ENCODE measurements around the gene EPN2. TPM values are rescaled to one million over a fixed set of nuclear protein-coding genes. Genes with fewer than 3 reads are reported as not detected.

The EPN2 gene
- total RNA-seq, 1 donor from 2014 or later, result 74.5 TPM

- peak overlapping the region; percentile 61 for H3K4me3 Mint-ChIP-seq (ENCODE audit: unreplicated experiment)
- H3K36me3 Mint-ChIP-seq (ENCODE audit: low read depth, unreplicated experiment), result peaks cover 17% of the 10 kb centered on the region
- H3K27ac Mint-ChIP-seq (ENCODE audit: unreplicated experiment), result peak overlapping the region; percentile 82
These were observed 27.5 kb downstream of the EPN2 start for GRCh38 chr17:19264681-19265080.

DNA sequence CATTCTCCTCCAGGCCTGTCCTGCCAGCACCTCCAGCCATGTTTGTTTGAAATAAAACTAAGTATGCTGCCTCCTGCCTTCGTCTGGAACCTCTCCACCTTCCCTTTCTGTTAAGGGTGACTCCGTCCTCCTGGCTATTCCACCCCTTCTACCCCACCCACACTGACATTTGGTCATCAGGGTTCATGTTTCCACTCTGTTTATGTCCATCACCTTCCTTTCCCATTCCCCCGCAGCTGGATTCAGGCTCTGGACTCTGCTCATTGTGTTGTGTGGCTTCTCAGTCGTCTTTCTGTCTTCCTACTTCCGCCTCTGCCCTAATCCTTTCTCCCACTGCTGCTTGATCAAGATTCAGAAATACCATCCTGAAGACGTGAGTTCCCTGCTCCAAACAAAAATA, 28.6 kb downstream of the EPN2 start:
- no peak for DNase-seq (ENCODE audit: low spot score)
- Mint-ChIP-seq H3K36me3 (ENCODE audit: low read depth, unreplicated experiment) (peaks cover 11% of the 10 kb centered on the region), H3K27ac (ENCODE audit: unreplicated experiment) (peak overlapping the region; percentile 45), H3K27me3 (ENCODE audit: unreplicated experiment) (peaks cover 16% of the 10 kb centered on the region), H3K4me1 (ENCODE audit: unreplicated experiment) (peaks cover 81% of the 10 kb centered on the region), H3K4me3 (ENCODE audit: unreplicated experiment) (peak overlapping the region; percentile 0), H3K9me3 (ENCODE audit: unreplicated experiment) (no peaks in the 10 kb centered on the region)
- no peak for TF ChIP-seq CTCF (IDR thresholded peaks at IDR 0.05; ENCODE audit: unreplicated experiment)

More at GRCh38 chr17:19264681-19265080, 27.5 kb downstream of the EPN2 start:
- H3K27me3 Mint-ChIP-seq (ENCODE audit: unreplicated experiment), result peaks cover 16% of the 10 kb centered on the region
- no peak for TF ChIP-seq CTCF (IDR thresholded peaks at IDR 0.05; ENCODE audit: unreplicated experiment)
- no peaks in the 10 kb centered on the region for H3K9me3 Mint-ChIP-seq (ENCODE audit: unreplicated experiment)
- peaks cover 81% of the 10 kb centered on the region for H3K4me1 Mint-ChIP-seq (ENCODE audit: unreplicated experiment)
- no peak for DNase-seq (ENCODE audit: low spot score)

- Mint-ChIP-seq H3K27me3 (ENCODE audit: unreplicated experiment) (peaks cover 13% of the 10 kb centered on the region), H3K27ac (ENCODE audit: unreplicated experiment) (peak overlapping the region; percentile 76), H3K4me1 (ENCODE audit: unreplicated experiment) (peaks cover 83% of the 10 kb centered on the region), H3K9me3 (ENCODE audit: unreplicated experiment) (no peaks in the 10 kb centered on the region), H3K36me3 (ENCODE audit: low read depth, unreplicated experiment) (peaks cover 20% of the 10 kb centered on the region), H3K4me3 (ENCODE audit: unreplicated experiment) (no peak overlapping the region)
- TF ChIP-seq CTCF (IDR thresholded peaks at IDR 0.05; ENCODE audit: unreplicated experiment), result no peak
- no peak for DNase-seq (ENCODE audit: low spot score)
These were observed 31.4 kb downstream of the EPN2 start for GRCh38 chr17:19268611-19269010.

GRCh38 chr17:19269106-19269505, 31.9 kb downstream of the EPN2 start:
- DNase-seq (ENCODE audit: low spot score), result no peak
- no peak for TF ChIP-seq CTCF (IDR thresholded peaks at IDR 0.05; ENCODE audit: unreplicated experiment)
- peak overlapping the region; percentile 76 for H3K27ac Mint-ChIP-seq (ENCODE audit: unreplicated experiment)
- peaks cover 80% of the 10 kb centered on the region for H3K4me1 Mint-ChIP-seq (ENCODE audit: unreplicated experiment)
- H3K27me3 Mint-ChIP-seq (ENCODE audit: unreplicated experiment), result peaks cover 11% of the 10 kb centered on the region
- H3K9me3 Mint-ChIP-seq (ENCODE audit: unreplicated experiment), result no peaks in the 10 kb centered on the region
- H3K4me3 Mint-ChIP-seq (ENCODE audit: unreplicated experiment), result peak overlapping the region; percentile 29
- peaks cover 20% of the 10 kb centered on the region for H3K36me3 Mint-ChIP-seq (ENCODE audit: low read depth, unreplicated experiment)

GRCh38 chr17:19269641-19270040, 32.5 kb downstream of the EPN2 start:
- peak overlapping the region; percentile 76 for H3K27ac Mint-ChIP-seq (ENCODE audit: unreplicated experiment)
- H3K4me3 Mint-ChIP-seq (ENCODE audit: unreplicated experiment), result no peak overlapping the region
- DNase-seq (ENCODE audit: low spot score), result no peak
- peaks cover 7% of the 10 kb centered on the region for H3K27me3 Mint-ChIP-seq (ENCODE audit: unreplicated experiment)
- H3K36me3 Mint-ChIP-seq (ENCODE audit: low read depth, unreplicated experiment), result peaks cover 20% of the 10 kb centered on the region
- TF ChIP-seq CTCF (IDR thresholded peaks at IDR 0.05; ENCODE audit: unreplicated experiment), result no peak
- H3K9me3 Mint-ChIP-seq (ENCODE audit: unreplicated experiment), result no peaks in the 10 kb centered on the region
- peaks cover 74% of the 10 kb centered on the region for H3K4me1 Mint-ChIP-seq (ENCODE audit: unreplicated experiment)
